ENCODE results near the gene DNTTIP2.
"Not testable (repeated sequence)": the region's sequence is repeated elsewhere in the genome, so short reads cannot be mapped to it uniquely, and the experiment has no call there.

DNTTIP2 gene

GRCh38 chr1:93865253-93865652 is 13.8 kb downstream of the DNTTIP2 start:
- H3K27ac ChIP-seq: no peak overlapping the region
- no peak overlapping the region for H2AFZ ChIP-seq
- no peak overlapping the region for H3K9ac ChIP-seq
- H3K79me2 ChIP-seq: no peaks in the 10 kb centered on the region
- H3K27me3 ChIP-seq (ENCODE audit: control insufficient read depth, insufficient read depth, low read length): no peaks in the 10 kb centered on the region
- TF ChIP-seq, protein P1, sequence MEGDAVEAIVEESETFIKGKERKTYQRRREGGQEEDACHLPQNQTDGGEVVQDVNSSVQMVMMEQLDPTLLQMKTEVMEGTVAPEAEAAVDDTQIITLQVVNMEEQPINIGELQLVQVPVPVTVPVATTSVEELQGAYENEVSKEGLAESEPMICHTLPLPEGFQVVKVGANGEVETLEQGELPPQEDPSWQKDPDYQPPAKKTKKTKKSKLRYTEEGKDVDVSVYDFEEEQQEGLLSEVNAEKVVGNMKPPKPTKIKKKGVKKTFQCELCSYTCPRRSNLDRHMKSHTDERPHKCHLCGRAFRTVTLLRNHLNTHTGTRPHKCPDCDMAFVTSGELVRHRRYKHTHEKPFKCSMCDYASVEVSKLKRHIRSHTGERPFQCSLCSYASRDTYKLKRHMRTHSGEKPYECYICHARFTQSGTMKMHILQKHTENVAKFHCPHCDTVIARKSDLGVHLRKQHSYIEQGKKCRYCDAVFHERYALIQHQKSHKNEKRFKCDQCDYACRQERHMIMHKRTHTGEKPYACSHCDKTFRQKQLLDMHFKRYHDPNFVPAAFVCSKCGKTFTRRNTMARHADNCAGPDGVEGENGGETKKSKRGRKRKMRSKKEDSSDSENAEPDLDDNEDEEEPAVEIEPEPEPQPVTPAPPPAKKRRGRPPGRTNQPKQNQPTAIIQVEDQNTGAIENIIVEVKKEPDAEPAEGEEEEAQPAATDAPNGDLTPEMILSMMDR (IDR thresholded peaks at IDR 0.05): no peak
- no peak overlapping the region for H3K4me3 ChIP-seq (ENCODE audit: low read depth, low read length)
- no peaks in the 10 kb centered on the region for H3K4me1 ChIP-seq
- H3K4me2 ChIP-seq (ENCODE audit: low read length): no peak overlapping the region
- no peaks in the 10 kb centered on the region for H3K36me3 ChIP-seq (ENCODE audit: control insufficient read depth, insufficient read depth, low read length)
- H3K9me3 ChIP-seq (ENCODE audit: control insufficient read depth, low read length): no peaks in the 10 kb centered on the region

DNA sequence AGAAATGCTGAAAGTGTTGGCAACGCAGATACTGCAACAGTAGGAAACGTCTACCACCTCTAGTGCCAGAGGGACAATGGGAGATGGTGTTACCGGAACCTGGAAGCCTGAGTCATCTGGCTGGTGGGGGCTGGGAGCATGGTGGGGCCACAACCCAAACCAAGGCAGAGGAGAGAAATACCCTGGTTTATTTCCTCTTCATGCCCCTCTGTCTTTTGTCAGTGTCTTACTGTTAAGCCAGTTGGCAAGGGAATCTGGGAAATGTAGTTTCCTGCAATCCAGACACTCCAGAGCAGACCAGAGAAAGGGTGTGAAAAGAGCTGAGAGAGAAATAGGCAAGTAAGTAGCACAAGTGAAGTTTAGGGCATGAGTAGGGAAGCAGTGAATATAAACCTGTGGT is 14.8 kb downstream of the DNTTIP2 start:
- H3K9me3 ChIP-seq (ENCODE audit: control insufficient read depth, low read length): no peaks in the 10 kb centered on the region
- H3K27me3 ChIP-seq (ENCODE audit: control insufficient read depth, insufficient read depth, low read length): no peaks in the 10 kb centered on the region
- H3K27ac ChIP-seq: no peak overlapping the region
- H3K9ac ChIP-seq: no peak overlapping the region
- no peaks in the 10 kb centered on the region for H3K4me1 ChIP-seq
- no peak overlapping the region for H3K4me3 ChIP-seq (ENCODE audit: low read depth, low read length)
- H3K36me3 ChIP-seq (ENCODE audit: control insufficient read depth, insufficient read depth, low read length): no peaks in the 10 kb centered on the region
- no peak overlapping the region for H3K4me2 ChIP-seq (ENCODE audit: low read length)
- H3K79me2 ChIP-seq: no peaks in the 10 kb centered on the region
- H2AFZ ChIP-seq: no peak overlapping the region
- TF ChIP-seq, protein P1 (IDR thresholded peaks at IDR 0.05): no peak

- not testable (repeated sequence) for H3K79me2 ChIP-seq; H3K9ac ChIP-seq; H3K27ac ChIP-seq; H3K27me3 ChIP-seq (ENCODE audit: control insufficient read depth, insufficient read depth, low read length); H2AFZ ChIP-seq; H3K4me3 ChIP-seq (ENCODE audit: low read depth, low read length); H3K9me3 ChIP-seq (ENCODE audit: control insufficient read depth, low read length); H3K4me2 ChIP-seq (ENCODE audit: low read length); H3K4me1 ChIP-seq; H3K36me3 ChIP-seq (ENCODE audit: control insufficient read depth, insufficient read depth, low read length)
Measured at GRCh38 chr1:93857653-93858052, 21.4 kb downstream of the DNTTIP2 start.

GRCh38 chr1:93855983-93856382 is 23.0 kb downstream of the DNTTIP2 start:
- H3K9ac ChIP-seq; H3K36me3 ChIP-seq (ENCODE audit: control insufficient read depth, insufficient read depth, low read length); H3K4me1 ChIP-seq; H3K4me2 ChIP-seq (ENCODE audit: low read length); H3K9me3 ChIP-seq (ENCODE audit: control insufficient read depth, low read length); H3K27ac ChIP-seq; H3K27me3 ChIP-seq (ENCODE audit: control insufficient read depth, insufficient read depth, low read length); H3K79me2 ChIP-seq; H2AFZ ChIP-seq; H3K4me3 ChIP-seq (ENCODE audit: low read depth, low read length): not testable (repeated sequence)

DNA sequence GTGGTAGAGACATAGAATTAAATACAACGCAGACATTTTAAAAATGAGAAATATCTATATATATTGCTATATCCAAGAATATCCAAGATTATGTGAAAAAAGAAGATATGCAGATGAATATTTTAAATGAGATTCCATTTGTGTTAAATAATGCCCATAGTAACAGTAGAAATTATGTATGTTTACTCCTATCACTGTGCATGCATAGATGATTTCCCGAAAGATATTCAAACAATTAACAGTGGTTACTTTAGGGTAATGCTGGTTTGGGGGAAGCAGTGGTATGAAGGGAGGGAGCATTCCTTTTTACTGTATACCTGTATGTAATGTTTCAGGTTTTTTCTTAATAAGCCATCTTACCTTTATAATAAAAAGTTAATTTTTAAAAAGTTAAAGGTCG is 25.1 kb downstream of the DNTTIP2 start:
- Histone ChIP-seq H3K27ac (no peak overlapping the region), H2AFZ (no peak overlapping the region), H3K79me2 (no peaks in the 10 kb centered on the region), H3K4me2 (ENCODE audit: low read length) (no peak overlapping the region), H3K4me3 (ENCODE audit: low read depth, low read length) (no peak overlapping the region), H3K9me3 (ENCODE audit: control insufficient read depth, low read length) (no peaks in the 10 kb centered on the region), H3K9ac (no peak overlapping the region), H3K4me1 (no peaks in the 10 kb centered on the region), H3K27me3 (ENCODE audit: control insufficient read depth, insufficient read depth, low read length) (no peaks in the 10 kb centered on the region), H3K36me3 (ENCODE audit: control insufficient read depth, insufficient read depth, low read length) (no peaks in the 10 kb centered on the region)
- TF ChIP-seq, protein P1 (IDR thresholded peaks at IDR 0.05): no peak

DNA sequence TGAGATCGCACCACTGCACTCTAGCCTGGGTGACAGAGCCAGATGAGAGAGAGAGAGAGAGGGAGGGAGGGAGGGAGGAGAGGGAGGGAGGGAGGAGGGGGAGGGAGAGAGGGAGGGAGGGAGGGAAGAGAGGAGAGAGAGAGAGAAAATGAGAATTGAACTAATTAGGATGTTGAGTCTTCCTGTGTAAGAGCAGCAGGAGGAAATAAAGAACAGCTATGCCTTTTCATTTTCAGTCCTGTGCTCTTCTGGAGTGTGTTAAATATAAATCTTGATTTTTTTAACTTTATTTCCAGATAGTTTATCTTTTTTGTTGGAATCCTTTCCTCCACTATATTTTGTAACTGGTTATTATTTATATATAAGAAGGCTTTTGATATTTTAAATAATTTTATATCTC is 27.1 kb downstream of the DNTTIP2 start:
- Histone ChIP-seq H3K27me3 (ENCODE audit: control insufficient read depth, insufficient read depth, low read length) (no peaks in the 10 kb centered on the region), H3K36me3 (ENCODE audit: control insufficient read depth, insufficient read depth, low read length) (no peaks in the 10 kb centered on the region), H3K9me3 (ENCODE audit: control insufficient read depth, low read length) (no peaks in the 10 kb centered on the region), H3K4me1 (peaks cover 4% of the 10 kb centered on the region), H3K79me2 (no peaks in the 10 kb centered on the region), H3K27ac (no peak overlapping the region), H3K4me3 (ENCODE audit: low read depth, low read length) (no peak overlapping the region), H3K4me2 (ENCODE audit: low read length) (no peak overlapping the region), H2AFZ (no peak overlapping the region), H3K9ac (no peak overlapping the region)
- TF ChIP-seq, protein P1 (IDR thresholded peaks at IDR 0.05): no peak
